Fibroblast of villous mesenchyme (primary cell): Measurements from ENCODE around the gene MOGAT3. TPM values are rescaled to one million over a fixed set of nuclear protein-coding genes. Genes with fewer than 3 reads are reported as not detected.
A peak's percentile ranks its signal among the peaks of the same experiment; 100 is the strongest.

Source experiments
- DNase-seq: peaks from one replicate; pipeline ENCODE4 v3.0.0-alpha.2; 2010; ENCODE audit warnings: low read depth
- H3K4me3 ChIP-seq: 2 replicates; pipeline ENCODE4 v1.5.1; 2011; ENCODE audit warnings: low read depth, mild to moderate bottlenecking, low read length
- CTCF ChIP-seq: IDR thresholded peaks from 2 replicates; pipeline ENCODE4 v1.5.1; 2012; ENCODE audit warnings: low read depth, mild to moderate bottlenecking, low read length; ENCODE audit not compliant: insufficient read depth
- total RNA-seq: library from RNA; depleted of rRNA; stranded (reverse); fragments of >200 nt; gene quantifications from 2 replicates; pipeline ENCODE4 v1.2.3, GENCODE V29; 2012

Gene MOGAT3
- total RNA-seq, 1 donor, result not detected

- no peak for DNase-seq
- TF ChIP-seq CTCF, result no peak
- H3K4me3 ChIP-seq, result peak overlapping the region; percentile 51
These were observed 37.4 kb downstream of the MOGAT3 start for GRCh38 chr7:101163279-101164070.

- no peak for TF ChIP-seq CTCF
- DNase-seq, result peak; percentile 45
- peak overlapping the region; percentile 36 for H3K4me3 ChIP-seq
These were observed 38.1 kb downstream of the MOGAT3 start for GRCh38 chr7:101162551-101163278.

DNA sequence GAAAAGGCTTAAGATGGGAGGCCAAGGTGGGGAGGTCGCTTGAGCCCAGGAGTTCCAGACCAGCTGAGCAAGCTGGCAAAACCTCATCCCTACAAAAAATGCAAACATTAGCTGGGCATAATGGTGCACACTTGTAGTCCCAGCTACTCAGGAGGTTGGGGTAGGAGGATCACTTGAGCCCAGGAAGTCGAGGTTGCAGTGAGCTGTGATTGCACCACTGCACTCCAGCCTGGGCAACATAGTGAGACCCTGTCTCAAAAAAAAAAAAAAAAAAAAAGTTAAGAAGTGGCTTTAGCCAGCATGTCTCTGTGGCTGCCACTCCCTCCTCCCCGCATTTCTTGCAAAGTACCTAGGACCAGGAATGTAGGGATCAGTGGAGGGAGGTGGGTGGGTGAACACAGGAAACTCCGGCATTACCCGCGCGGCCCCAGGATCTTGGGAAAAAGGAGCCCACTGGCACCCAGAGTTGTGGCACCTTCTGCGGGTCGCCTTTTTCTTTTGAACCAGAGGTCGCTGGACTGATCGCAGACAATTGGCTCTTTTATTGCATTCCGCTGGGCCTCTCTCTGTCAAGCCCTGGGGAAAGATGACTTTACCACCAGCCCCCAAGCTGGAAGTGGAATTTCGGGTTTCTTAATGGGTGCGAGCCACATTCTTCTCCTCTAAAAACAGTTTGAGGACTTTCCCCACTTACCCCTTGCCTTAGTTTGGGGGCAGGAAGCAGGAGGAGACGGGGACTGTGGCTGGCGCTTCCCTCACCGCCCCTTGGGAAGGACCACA is 39.0 kb downstream of the MOGAT3 start:
- no peak overlapping the region for H3K4me3 ChIP-seq
- TF ChIP-seq CTCF, result no peak
- no peak for DNase-seq

- no peak for DNase-seq
- no peak for TF ChIP-seq CTCF
These were observed 39.9 kb downstream of the MOGAT3 start for GRCh38 chr7:101160910-101161309.

GRCh38 chr7:101159696-101160674 is 40.9 kb downstream of the MOGAT3 start:
- H3K4me3 ChIP-seq, result no peak overlapping the region
- TF ChIP-seq CTCF, result no peak
- DNase-seq, result no peak

More at GRCh38 chr7:101160910-101161309, 39.9 kb downstream of the MOGAT3 start:
- no peak overlapping the region for H3K4me3 ChIP-seq
